Right ventricle myocardium inferior (tissue), 1 donor: ENCODE data around the gene CSNK2A1. TPM values are rescaled to one million over a fixed set of nuclear protein-coding genes. Genes with fewer than 3 reads are reported as not detected.
"Not testable (repeated sequence)": the region's sequence is repeated elsewhere in the genome, so short reads cannot be mapped to it uniquely, and the experiment has no call there.

ENCODE experiments used
- ATAC-seq: fragments of 200-7000 bp; cut with Tn5 transposase; one replicate; pipeline ENCODE4 v1.9.1; 2020; ENCODE audit warnings: mild to moderate bottlenecking, moderate library complexity
- DNase-seq: peaks from one replicate; pipeline ENCODE4 v3.0.0; 2021; ENCODE audit errors: missing footprints
- intact Hi-C: fragments of 100-400 bp; cut with DNase I; formaldehyde crosslinking; loops from one replicate; pipeline ENCODE4 v1.11.0; 2022
- total RNA-seq: library from RNA; stranded (reverse); fragmentation: NEBNext Ultra II Directional; extraction: Animal tissue kit (Norgen Biotek cat#: 25700); gene quantifications from one replicate; pipeline ENCODE4 v1.2.1, GENCODE V29; 2021
- donor health status: DM: no; HTN: yes; CAD: no; lungs with severe emphysema.

CSNK2A1 gene
- total RNA-seq, 1 donor from 2014 or later = 111 TPM

DNA sequence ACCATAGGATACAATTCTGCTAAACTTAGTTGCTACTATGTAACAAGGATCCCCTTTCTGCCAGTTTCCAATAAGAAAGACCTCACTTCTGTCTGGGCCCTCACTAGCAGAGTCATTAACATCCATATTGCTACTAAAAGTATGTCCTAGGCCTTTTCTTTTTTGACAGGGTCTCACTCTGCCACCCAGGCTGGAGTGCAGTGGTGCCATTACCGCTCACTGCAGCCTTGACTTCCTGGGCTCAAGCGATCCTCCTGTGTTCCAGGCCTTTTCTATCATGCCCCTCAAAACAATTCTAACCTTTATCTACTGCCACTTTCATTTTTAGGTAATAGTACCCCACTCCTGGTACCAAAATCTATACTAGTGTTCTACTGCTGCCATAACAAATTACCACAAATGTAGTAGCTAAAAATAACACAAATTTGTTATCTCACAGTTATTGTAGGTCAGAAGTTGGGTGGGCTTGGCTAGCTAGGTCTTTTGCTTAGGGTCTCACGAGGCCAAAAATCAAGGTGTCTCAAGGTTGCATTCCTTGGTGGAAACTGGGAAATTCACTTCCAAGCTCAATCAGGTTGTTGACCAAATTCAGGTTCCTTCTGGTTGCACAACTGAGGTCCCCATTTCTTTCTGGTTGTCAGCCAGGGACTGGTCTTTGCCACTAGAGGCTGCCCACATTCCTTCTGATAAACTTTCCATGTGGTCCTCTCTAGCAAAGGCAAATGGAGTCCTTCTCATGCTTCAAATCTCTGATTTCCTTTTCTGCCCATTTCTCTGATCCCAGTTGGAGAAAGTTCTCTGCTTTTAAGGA, 3.0 kb downstream of the CSNK2A1 start:
- no peak for DNase-seq
- intact Hi-C loops = loop anchor here (5.0 kb wide), 2 partner anchors 112 to 193 kb away; partner anchors contain the start of genes NRSN2 and SRXN1
- ATAC-seq = no peak

DNA sequence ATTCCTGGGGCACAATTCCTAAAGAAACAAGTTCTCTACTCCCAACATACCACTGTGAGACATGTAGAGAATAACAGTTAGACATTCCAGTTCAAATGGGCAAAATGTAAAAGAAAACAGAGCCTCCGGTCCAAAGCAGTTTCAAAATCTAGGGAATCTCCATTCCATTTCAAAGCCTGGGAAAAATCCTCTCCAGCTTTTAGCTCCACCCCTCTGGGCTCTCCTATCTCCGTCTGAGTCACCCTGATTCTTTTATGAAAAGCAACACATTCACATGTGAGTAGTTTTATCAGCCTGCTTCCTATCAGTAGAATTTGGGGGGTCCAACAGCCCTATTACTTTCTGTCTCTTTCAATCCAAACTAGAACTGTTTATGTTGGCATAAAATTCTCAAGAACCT, 3.7 kb downstream of the CSNK2A1 start:
- intact Hi-C loops = loop anchor here (5.0 kb wide), 2 partner anchors 112 to 193 kb away; partner anchors contain the start of genes NRSN2 and SRXN1
- ATAC-seq = no peak
- DNase-seq = no peak

DNA sequence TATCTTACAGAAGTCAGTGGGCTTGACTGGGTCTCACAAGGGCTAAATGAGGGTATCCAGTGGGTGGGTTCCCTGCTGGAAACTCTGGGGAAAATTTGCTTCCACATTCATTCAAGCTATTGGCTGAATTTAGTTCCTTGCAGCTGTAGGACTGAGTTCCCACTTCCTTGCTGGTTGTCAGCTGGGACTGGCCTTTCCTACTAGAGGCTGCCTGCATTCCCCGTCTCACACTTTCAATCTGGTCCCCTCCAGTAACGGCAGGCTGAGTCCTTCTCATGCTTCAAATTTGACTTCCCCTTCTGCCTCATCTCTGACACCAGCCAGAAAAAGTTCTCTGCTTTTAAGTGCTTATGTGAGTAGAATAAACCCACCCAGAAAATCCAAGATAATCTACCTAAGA, 4.4 kb downstream of the CSNK2A1 start:
- intact Hi-C loops = no loop called here
- DNase-seq (no peak), ATAC-seq (no peak)

DNA sequence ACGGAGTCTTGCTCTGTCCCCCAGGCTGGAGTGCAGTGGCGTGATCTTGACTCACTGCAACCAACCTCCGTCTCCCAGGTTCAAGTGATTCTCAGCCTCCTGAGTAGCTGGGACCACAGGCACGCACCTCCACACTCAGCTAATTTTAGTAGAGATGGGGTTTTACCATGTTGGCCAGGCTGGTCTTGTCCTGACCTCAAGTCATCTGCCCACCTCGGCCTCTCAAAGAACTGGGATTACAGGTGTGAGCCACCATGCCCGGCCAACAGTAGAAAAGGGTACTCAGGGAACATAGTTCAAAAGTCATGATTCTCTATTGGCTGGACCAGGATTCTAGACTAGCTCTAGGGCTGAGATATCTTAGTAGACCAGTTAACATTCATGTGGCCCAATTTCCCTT, 5.6 kb downstream of the CSNK2A1 start:
- no peak for DNase-seq
- intact Hi-C loops = no loop called here
- no peak for ATAC-seq

DNA sequence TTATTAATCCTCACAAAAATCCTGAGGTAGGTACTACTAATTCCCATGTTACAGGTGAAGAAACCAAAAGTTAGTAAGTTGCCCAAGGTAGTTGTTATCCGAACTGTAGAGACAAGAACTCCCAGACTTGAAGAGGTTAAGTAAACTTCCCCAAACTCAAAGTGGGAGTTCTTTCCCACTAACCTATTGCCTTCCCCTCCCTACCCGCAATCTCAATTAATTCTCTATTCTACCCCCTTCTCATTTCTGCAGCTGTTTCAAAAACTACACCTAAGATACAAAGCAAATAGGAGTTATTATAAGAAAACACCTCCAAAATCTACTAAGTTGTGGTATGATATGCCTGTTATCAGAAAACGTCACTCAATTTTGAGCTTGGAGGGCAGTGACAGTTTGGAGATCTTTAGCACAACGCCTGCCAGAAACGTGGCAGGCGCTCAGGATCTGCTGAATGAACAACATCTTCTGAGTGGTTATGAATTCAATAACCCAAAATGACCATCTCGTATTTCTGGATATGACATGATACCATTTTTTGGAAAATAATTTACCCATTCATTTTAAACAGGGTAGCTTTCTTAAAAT, 7.1 kb downstream of the CSNK2A1 start:
- intact Hi-C loops = no loop called here
- DNase-seq = no peak
- ATAC-seq = no peak

DNA sequence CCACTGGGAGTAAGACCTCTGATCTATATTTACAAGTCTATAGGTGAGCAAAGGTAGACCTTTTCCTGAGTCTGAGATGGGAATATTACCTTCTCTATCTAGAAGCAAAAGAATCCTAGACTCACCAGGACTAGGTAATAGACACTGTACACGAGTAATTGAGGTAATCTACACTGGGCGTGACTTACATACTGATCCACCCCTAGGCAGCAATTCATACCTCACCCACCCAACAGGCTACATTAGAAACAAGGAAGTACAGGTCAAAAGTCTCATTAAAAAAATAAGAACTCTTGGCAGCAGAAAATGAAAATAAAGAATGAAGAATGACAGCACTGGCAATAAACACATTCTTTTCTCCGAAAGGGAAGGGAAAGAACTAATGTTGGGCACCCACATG, 7.6 kb downstream of the CSNK2A1 start:
- intact Hi-C loops = no loop called here
- DNase-seq (no peak), ATAC-seq (no peak)

DNA sequence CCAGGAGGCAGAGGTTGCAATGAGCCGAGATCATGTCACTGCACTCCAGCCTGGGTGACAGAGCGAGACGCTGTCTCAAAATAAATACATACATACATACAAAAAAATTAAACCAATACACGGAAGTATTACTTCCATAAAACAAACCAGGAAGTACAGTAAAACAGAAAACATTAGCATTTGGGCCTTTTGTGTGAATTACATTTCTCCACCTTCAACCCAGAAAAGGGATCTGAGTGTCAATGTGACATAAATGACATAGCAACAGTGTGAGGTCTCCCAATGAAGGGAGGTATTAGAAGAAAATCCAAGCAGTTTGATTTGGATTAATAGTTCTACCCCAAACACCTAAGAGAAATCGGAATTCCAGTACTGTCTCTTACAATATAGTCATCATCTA, 10.1 kb downstream of the CSNK2A1 start:
- DNase-seq (no peak), ATAC-seq (no peak)
- intact Hi-C loops = no loop called here

DNA sequence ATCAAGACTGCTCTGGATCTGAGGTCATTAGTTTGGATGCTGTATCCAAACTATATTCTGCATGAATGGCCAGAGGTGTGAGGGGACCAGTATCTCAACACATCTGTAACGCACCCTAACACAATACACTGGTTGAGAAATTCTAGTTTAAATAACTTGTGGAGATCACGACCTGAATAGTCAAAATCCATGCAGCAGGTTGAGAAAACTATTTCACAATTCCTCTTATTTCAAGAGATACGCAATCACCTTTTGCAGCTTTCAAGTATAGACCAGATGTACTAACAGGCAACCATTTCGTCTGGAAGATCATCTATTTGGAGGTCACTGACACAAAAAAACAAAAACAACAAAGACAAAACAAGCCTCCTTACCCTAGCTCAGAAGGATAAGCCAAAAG, 11.1 kb downstream of the CSNK2A1 start:
- intact Hi-C loops = no loop called here
- ATAC-seq (no peak), DNase-seq (no peak)

DNA sequence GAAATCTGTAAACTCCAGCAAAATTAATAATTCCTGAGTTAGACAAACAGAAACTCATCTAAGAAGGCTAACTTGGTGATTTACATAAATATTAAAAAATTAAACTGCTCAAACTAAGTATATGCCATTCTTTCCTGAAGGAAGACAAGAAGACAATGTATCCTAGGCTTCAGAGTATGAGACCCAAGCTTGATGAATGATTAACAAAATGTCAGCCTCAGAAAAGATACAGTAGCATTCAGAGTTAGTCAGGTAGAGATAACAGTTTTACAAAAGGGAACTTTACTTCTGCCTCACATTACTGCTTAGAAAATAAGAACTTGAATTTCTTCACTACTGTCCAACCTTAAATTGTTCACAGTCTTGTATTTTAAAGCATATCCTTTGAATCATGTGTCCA, 12.0 kb downstream of the CSNK2A1 start:
- intact Hi-C loops = no loop called here
- DNase-seq = no peak
- no peak for ATAC-seq

DNA sequence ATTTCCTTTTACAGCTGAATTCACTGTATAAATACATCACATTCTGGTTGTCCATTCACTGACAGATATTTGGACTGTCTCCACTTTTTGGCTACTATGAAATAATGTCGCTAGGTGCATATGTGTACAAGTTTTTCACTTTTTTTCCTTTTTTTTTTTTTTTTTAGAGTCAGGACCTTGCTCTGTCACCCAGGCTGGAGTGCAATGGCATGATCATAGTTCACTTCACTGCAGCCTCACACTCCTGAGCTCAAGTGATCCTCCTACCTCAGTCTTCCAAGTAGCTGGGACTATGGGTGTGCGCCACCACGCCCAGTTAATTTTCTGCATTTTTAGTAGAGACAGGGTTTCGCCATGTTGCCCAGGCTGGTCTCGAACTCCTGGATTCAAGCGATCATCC, 13.3 kb downstream of the CSNK2A1 start:
- no peak for ATAC-seq
- intact Hi-C loops = no loop called here

DNA sequence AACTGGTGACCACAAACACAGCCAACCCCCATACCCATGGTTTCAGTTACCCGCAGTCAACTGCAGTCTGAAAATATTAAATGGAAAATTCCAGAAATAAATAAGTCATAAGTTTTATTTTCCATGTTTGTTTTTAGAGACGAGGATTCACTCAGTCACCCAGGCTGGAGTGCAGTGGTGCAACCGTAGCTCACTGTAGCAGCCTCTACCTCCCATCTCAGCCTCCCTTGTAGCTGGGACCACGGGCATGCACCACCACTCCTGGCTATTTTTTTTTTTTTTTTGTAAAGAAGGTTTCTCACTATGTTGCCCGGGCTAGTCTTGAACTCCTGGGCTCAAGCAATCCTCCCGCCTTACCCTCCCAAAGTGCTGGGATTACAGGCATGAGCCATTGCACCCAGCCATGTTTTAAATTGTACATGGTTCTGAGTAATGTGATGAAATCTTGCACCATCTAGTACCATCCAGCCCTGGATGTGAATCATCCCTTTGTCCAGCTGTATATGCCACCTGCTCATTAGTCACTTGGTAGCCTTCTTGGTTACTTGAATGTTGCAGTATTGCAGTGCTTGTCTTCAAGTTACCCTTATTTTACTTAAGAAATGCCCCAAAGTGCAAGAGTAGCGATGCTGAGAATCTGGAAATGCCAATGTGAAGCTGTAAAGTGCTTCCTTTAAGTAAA, 14.5 kb downstream of the CSNK2A1 start:
- intact Hi-C loops = no loop called here
- no peak for DNase-seq
- ATAC-seq = no peak

More for the DNA sequence above, 13.3 kb downstream of the CSNK2A1 start:
- DNase-seq = no peak

DNA sequence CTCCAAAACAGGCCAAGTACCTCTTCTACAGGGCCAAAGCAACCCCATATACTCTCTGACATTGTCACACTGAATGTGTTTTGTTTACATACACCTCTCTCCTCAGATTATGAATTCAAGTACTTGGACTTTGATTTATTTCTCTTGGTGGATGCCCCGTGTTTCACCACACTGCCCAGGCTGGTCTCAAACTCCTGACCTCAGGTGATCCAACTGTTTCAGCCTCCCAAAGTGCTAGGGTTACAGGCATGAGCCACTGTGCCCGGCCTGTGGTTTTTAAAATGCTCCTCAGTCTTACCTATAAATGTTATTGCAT, 16.1 kb downstream of the CSNK2A1 start:
- intact Hi-C loops = no loop called here
- ATAC-seq = no peak
- DNase-seq = no peak

DNA sequence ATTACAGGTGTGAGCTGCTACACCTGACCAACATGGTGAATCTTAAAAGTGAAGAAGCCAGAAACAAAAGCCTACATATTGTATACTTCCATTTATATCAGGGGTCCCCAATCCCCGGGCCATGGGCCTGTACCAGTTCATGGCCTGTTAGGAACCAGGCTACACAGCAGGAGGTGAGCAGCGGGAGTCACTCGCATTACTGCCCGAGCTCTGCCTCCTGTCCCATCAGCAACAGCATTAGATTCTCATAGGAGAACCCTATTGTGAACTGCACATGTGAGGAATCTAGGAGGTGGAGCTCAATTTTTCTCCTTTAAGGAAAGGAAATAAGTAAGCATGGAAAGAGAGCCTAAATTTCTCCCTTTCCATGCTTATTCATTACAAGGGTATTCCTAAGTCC, 21.7 kb downstream of the CSNK2A1 start:
- intact Hi-C loops = no loop called here
- DNase-seq (no peak), ATAC-seq (no peak)

DNA sequence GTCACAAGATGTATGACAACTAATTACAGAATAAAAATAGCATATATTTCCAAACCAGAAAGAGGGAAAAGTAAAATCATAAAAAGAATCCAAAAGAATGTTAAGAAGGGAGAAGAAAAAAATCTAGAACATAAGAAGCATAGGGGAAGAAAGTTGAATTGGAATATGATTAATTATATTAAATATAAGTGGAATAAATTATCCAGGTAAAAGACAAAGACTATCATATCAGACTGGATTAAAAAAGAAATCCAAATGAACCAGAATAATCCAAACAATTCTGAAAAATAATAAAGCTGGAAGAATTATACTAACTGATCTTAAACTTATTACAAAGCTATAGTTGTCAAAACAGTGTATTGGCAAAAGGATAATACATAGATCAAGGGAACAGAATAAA, 23.6 kb downstream of the CSNK2A1 start:
- intact Hi-C loops = no loop called here
- DNase-seq = no peak
- no peak for ATAC-seq

DNA sequence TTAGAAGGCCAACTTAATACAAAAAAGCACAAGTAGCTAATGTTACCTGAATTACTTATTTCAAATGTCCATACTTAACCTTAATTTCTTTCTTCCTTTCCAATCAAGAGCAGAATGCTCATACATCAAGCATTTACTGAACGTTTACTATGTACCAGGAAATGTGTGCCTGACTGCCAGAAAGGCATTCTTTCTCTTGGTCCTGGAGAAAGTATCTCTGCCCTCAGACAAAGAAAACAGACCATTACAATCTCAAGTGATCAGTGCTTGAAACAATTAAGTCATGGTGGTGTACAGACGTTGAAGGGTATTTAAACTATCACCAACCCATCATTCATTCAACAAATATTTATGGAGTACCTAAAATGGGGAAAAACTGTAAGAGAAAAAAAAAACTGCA, 26.4 kb downstream of the CSNK2A1 start:
- DNase-seq (no peak), ATAC-seq (no peak)
- intact Hi-C loops = no loop called here

DNA sequence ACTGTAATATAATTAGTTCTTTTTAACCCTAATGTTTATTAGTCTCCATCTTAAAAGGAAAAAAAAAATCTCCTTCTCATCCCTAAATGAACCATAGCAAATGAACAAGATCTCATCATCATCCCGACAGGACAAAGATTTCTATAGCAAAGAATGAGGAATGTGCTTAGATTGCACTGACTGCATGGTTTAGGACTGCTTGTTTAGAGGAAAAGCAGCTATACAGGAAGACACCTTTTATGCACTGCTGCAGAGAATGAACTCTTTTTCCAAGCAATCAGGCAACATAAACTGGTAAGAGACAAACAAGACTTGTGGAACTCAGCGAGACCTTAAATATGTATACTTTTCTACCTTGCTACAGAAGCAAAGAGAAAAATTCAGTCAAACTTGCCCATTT, 26.8 kb downstream of the CSNK2A1 start:
- no peak for ATAC-seq
- intact Hi-C loops = no loop called here
- no peak for DNase-seq

DNA sequence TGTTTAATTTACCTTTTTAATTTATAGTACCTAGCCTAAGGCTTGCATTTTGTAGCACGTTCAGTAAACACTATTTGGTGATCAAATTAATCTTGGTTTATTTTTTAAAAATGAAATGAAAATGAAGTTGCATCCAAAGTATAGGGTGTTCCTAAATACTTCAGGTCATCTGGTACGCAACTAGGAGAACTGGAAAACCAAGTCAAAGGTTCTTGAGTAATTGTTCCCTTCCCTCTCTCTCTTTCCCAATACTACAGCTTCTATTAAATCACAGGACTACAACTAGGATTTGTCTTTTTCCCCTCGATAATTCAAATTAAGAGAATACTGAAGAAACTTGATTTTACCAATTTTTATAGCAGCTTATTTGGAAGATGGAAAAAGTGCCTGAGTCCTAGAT, 27.9 kb downstream of the CSNK2A1 start:
- ATAC-seq = no peak
- intact Hi-C loops = no loop called here
- DNase-seq = no peak

DNA sequence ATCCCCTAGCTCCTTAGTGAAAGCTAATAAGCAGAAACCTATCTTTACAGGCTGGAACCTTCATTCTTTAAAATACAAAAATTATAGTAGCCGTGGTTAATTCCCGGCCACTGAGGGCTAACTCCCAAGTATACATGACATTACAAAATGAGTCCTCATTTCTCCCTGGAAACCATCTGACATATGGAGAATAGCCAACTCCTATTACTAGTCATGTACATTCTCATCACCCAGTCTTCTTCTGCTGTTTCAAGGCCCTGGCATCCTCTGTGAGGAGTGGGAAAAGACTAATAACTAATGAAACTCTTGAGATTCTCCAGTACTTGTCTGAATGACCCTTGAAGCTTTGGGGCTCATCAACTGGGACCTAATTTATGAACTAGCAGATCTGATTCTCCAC, 30.2 kb downstream of the CSNK2A1 start:
- DNase-seq (no peak), ATAC-seq (no peak)
- intact Hi-C loops = no loop called here

DNA sequence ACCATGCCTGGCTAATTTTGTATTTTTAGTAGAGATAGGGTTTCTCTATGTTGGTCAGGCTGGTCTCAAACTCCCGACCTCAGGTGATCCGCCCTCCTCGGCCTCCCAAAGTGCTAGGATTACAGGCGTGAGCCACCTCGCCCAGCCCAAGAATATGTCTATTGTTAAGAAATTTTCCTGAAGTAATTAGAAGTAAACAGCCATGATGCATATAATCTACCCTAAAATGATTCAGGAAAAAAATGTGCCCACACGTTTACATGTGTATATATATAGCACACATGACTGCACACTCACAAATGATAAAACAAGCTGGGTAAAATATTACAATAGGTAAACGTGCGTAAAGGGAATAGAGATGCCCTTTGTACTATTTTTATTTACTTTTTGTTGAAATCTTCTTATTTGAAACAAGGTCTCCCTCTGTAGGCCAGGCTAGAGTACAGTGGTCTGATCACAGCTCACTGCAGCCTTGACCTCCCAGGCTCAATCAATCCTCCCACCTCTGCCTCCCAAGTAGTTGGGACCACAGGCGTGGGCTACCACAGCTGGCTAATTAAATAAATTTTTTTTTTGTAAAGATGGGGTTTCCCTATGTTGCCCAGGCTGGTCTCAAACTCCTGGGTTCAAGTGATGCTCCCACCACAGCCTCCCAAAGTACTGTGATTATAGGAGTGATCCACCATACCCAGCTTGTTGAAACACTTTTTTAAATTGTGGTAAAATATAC, 33.1 kb downstream of the CSNK2A1 start:
- DNase-seq, ATAC-seq, intact Hi-C loops: not testable (repeated sequence)
